Adrenal gland (tissue), 12 donors: ENCODE measurements around the gene EFNA4. TPM values are rescaled to one million over a fixed set of nuclear protein-coding genes. Genes with fewer than 3 reads are reported as not detected.
"Not testable (repeated sequence)": the region's sequence is repeated elsewhere in the genome, so short reads cannot be mapped to it uniquely, and the experiment has no call there.

Experiments used
- DNase-seq, 7 donors: peaks; one replicate each; pipeline ENCODE4 v3.0.0-alpha.2; 2019 to 2020
- H3K27ac ChIP-seq, 5 donors: fragments of 200-600 bp; sonication (generic) in 4 of 5; 1 replicate in 3 of 5; 2 replicates in 2 of 5; pipeline versions ENCODE4 v1.5.1 to v1.8.0; 2016 to 2020; ENCODE audit warnings: mild to moderate bottlenecking in 1 of 5
- H3K27me3 ChIP-seq: fragments of 200-600 bp; 2 replicates; pipeline ENCODE4 v1.8.0; 2021
- H3K36me3 ChIP-seq, 2 donors: fragments of 200-600 bp; replicated peaks in 1 of 2; 1 replicate in 1 of 2; 2 replicates in 1 of 2; pipeline versions ENCODE4 v1.5.1 to v1.8.0; 2018 to 2022
- H3K4me1 ChIP-seq, 2 donors: fragments of 200-600 bp; replicated peaks in 1 of 2; 1 replicate in 1 of 2; 2 replicates in 1 of 2; pipeline versions ENCODE4 v1.5.1 to v1.8.0; 2018 to 2021
- H3K4me3 ChIP-seq, 4 donors: fragments of 200-600 bp; sonication (generic) in 3 of 4; one replicate each; pipeline ENCODE4 v1.5.1; 2016 to 2018
- H3K9me3 ChIP-seq, 3 donors: fragments of 200-600 bp; sonication (generic) in 1 of 3; replicated peaks in 1 of 3; 1 replicate in 2 of 3; 2 replicates in 1 of 3; pipeline versions ENCODE4 v1.5.1 to v1.8.0; 2016 to 2021
- POLR2A ChIP-seq, 2 donors: fragments of 450-650 bp; IDR thresholded peaks; one replicate each; pipeline ENCODE4 v1.6.1; 2017; ENCODE audit warnings: antibody characterized with exemption in 2 of 2, mild to moderate bottlenecking in 2 of 2, moderate library complexity in 1 of 2
- WGBS, 4 donors: extraction: QIAGEN DNeasy Blood & Tissue Kit in 2 of 4; methylation state at CpG; one replicate each; pipeline versions ENCODE4 v1.1.5 to v1.1.7; 2013 to 2017; 5-methylcytosine and 5-hydroxymethylcytosine counted together
- intact Hi-C, 2 donors: fragments of 100-400 bp; cut with DNase I; formaldehyde crosslinking; loops; one replicate each; pipeline versions ENCODE4 v1.14.1 to v1.15.0; 2022 to 2023
- polyA plus RNA-seq, 3 donors: library from polyadenylated mRNA; stranded (reverse); fragments of 200-250 nt in 2 of 3; fragments of 350-450 nt in 1 of 3; fragmentation: Illumina TruSeq in 1 of 3; extraction: RNeasy Lipid Tissue Mini Kit (QIAGEN cat#74804) in 1 of 3; gene quantifications; one replicate each; pipeline ENCODE4 v1.2.3, GENCODE V29; 2013 to 2014
- total RNA-seq, 9 donors: library from RNA; depleted of rRNA in 4 of 9; stranded (reverse); fragments of >200 nt in 4 of 9; fragments of 120-200 nt in 1 of 9; fragmentation: NEBNext Ultra II Directional in 1 of 9; extraction: Animal tissue kit (Norgen Biotek cat#: 25700) in 1 of 9; gene quantifications; one replicate each; pipeline versions ENCODE4 v1.1.0 to v1.2.4, GENCODE V29; 2013 to 2023
- TF ChIP-seq, protein P1 (sequence below), 6 experiments: fragments of 450-650 bp in 4 of 6; fragments of 200-600 bp in 2 of 6; sonication (generic) in 1 of 6; IDR thresholded peaks; 1 replicate in 5 of 6; 2 replicates in 1 of 6; pipeline versions ENCODE4 v1.5.1 to v1.8.0; 2016 to 2021; ENCODE audit warnings: antibody characterized with exemption in 6 of 6, mild to moderate bottlenecking in 2 of 6, moderate library complexity in 1 of 6
- donor health status: healthy with polysubstance abuse.
- donor health status: Bipolar disorder and iron deficiency.
- donor health status: DM: yes; HTN: yes; CAD: no.
- donor health status: DM: no; HTN: no; CAD: no.
- donor health status: DM: no; HTN: no; CAD: no.
- donor health status: DM: yes; HTN: yes; CAD: no.

Gene EFNA4
- total and polyA plus RNA-seq, 12 donors, result 3.5 to 28.7 (median 12.4) TPM

DNA sequence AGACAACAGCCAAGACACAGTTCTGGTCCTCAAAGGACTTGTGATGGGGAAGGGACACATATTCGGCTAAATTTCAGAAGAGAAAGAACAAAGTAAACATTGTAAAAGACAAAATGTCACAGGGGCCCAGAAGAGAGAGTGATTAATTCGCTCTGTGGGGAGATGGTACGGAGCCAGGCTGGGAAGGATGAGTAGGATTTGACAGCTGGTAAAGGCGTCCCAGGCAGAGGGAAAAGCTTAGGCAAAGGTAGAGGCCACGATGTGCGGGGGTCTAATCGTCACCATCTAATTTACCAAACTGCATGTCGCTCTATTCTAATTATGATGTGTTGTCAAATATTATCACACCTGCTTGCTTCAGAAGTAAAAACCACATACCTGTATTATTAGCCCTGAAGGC, 46.8 kb downstream of the EFNA4 start:
- no peak overlapping the region for H3K4me3 ChIP-seq
- TF ChIP-seq, protein P1, sequence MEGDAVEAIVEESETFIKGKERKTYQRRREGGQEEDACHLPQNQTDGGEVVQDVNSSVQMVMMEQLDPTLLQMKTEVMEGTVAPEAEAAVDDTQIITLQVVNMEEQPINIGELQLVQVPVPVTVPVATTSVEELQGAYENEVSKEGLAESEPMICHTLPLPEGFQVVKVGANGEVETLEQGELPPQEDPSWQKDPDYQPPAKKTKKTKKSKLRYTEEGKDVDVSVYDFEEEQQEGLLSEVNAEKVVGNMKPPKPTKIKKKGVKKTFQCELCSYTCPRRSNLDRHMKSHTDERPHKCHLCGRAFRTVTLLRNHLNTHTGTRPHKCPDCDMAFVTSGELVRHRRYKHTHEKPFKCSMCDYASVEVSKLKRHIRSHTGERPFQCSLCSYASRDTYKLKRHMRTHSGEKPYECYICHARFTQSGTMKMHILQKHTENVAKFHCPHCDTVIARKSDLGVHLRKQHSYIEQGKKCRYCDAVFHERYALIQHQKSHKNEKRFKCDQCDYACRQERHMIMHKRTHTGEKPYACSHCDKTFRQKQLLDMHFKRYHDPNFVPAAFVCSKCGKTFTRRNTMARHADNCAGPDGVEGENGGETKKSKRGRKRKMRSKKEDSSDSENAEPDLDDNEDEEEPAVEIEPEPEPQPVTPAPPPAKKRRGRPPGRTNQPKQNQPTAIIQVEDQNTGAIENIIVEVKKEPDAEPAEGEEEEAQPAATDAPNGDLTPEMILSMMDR (IDR thresholded peaks at IDR 0.05), result no peak
- TF ChIP-seq POLR2A (IDR thresholded peaks at IDR 0.05), result no peak
- DNase-seq, result no peak
- 75 to 82% (median 79%) methylated on average over 8 of the region's 8 CpGs for WGBS, 4 donors
- intact Hi-C loops, result no loop called here
- no peaks in the 10 kb centered on the region for H3K4me1 ChIP-seq
- no peak overlapping the region for H3K27ac ChIP-seq
- no peaks in the 10 kb centered on the region for H3K27me3 ChIP-seq
- no peaks in the 10 kb centered on the region for H3K36me3 ChIP-seq
- no peaks in the 10 kb centered on the region for H3K9me3 ChIP-seq

DNA sequence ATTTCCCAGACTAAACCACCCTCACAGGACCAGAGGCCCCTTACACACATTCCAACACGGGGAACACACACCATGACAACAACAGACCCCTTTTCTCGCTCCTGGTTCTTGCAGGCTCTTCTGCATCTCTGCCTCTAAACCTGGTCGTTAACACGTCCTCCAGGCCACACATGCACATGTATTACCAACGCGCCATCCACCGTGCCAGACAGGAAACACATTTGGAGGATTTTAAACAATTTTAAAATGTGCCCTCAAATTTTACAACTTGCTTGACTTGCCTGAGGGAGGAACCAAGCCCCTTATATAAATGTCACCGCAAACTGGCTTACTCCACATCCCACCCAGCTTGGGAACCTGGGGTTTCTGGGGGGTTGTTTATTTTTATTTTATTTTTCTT, 47.3 kb downstream of the EFNA4 start:
- no peaks in the 10 kb centered on the region for H3K27me3 ChIP-seq
- H3K9me3 ChIP-seq, result no peaks in the 10 kb centered on the region
- no peak for TF ChIP-seq POLR2A (IDR thresholded peaks at IDR 0.05)
- TF ChIP-seq, protein P1 (IDR thresholded peaks at IDR 0.05), result no peak
- no peaks in the 10 kb centered on the region for H3K36me3 ChIP-seq
- H3K4me3 ChIP-seq, result no peak overlapping the region
- no peak for DNase-seq
- 72 to 75% (median 74%) methylated on average over 8 of the region's 8 CpGs for WGBS, 4 donors
- intact Hi-C loops, result no loop called here
- no peak overlapping the region for H3K27ac ChIP-seq
- no peaks in the 10 kb centered on the region for H3K4me1 ChIP-seq

DNA sequence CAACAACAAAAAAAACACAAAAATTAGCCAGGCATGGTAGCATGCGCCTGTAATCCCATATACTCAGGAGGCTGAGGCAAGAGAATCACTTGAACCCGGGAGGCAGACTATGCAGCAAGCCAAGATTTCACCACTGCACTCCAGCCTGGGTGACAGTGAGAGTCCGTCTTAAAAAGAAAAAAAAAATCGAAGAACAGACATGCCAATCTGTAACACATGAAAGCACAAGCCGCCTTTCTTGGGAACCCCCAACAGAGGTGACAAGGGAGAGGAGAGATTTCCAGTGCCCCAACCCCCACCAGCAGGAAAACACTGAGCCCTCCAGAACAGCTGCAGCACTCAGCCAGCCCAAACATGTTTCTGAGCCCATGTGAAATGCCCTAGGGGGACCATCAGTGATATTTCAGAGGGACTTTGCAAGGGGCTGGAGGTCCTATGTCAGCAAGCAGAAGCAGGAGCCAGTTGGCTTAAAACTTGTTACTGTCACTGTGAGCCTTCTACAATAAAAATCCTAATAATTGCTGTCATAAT, 50.0 kb downstream of the EFNA4 start:
- intact Hi-C loops, result no loop called here
- TF ChIP-seq POLR2A (IDR thresholded peaks at IDR 0.05), result no peak

DNA sequence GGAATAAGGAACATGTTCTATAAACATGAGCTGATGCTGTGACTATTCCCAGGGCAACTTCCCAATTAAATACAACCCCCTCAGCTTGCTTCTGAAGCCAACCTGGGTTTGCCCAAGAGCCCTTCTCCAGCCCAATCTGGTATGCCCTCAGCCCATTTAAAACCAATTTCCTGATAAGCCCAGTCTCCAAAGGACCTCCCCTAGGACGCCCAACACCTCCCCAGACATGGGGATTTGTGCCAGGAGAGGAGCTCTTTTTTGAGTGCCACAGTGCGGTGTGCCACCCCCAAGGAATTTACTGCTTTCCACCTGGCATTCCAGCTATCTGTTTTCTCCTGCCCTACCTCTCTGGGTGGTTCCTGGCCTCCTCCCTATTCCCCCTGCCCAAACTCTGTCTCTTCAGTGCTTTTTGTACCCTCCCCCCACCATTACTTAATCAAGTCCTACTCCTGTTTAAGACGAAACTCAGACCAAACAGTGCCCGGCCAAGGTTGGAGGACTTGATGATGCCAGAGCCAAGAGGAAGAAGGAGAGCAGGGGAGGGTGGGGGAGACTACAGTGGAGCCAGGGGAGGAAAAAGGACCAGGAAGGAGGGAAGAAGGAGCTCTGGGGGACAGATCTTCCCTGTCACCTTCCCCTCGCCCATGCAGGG, 52.7 kb downstream of the EFNA4 start:
- H3K4me3 ChIP-seq, result no peak overlapping the region
- H3K36me3 ChIP-seq, result no peaks in the 10 kb centered on the region
- H3K4me1 ChIP-seq, result no peaks in the 10 kb centered on the region
- TF ChIP-seq POLR2A (IDR thresholded peaks at IDR 0.05), result no peak
- TF ChIP-seq, protein P1 (IDR thresholded peaks at IDR 0.05), result no peak
- DNase-seq, result no peak
- intact Hi-C loops, result no loop called here
- no peak overlapping the region for H3K27ac ChIP-seq
- H3K9me3 ChIP-seq, result no peaks in the 10 kb centered on the region
- no peaks in the 10 kb centered on the region for H3K27me3 ChIP-seq
- WGBS, 4 donors, result 56 to 70% (median 61%) methylated on average over 5 of the region's 5 CpGs

More for the DNA sequence above, 50.0 kb downstream of the EFNA4 start:
- 60 to 67% (median 64%) methylated on average over 5 of the region's 5 CpGs for WGBS, 4 donors
- Histone ChIP-seq H3K36me3 (no peaks in the 10 kb centered on the region), H3K4me1 (no peaks in the 10 kb centered on the region), H3K27me3 (no peaks in the 10 kb centered on the region), H3K27ac (no peak overlapping the region), H3K4me3 (no peak overlapping the region), H3K9me3 (no peaks in the 10 kb centered on the region)
- DNase-seq, result no peak

DNA sequence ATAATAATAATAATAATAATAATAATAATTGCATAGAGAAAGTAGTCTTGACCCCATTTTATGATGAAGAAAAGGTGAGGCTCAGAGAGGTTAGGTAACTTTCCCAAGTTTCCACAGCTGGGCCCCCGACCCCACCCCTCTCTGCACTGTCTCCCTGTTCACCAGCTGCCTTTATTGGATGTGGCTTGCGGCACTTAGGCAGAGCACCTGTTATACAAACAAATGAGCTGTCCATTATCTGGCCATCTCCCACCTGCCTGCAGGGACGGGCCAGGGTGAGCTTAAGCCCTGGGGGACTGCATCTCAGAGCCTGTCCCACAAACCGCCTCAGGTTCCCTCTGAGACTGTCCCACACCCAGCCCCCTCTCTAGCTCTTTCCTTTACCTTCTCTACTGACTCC, 54.1 kb downstream of the EFNA4 start:
- intact Hi-C loops, result no loop called here
- no peak overlapping the region for H3K27ac ChIP-seq
- no peaks in the 10 kb centered on the region for H3K4me1 ChIP-seq
- H3K36me3 ChIP-seq, result no peaks in the 10 kb centered on the region
- 66 to 81% (median 67%) methylated on average over 4 of the region's 4 CpGs for WGBS, 4 donors
- no peaks in the 10 kb centered on the region for H3K9me3 ChIP-seq
- no peak for DNase-seq
- no peaks in the 10 kb centered on the region for H3K27me3 ChIP-seq
- H3K4me3 ChIP-seq, result no peak overlapping the region
- no peak for TF ChIP-seq POLR2A (IDR thresholded peaks at IDR 0.05)
- TF ChIP-seq, protein P1 (IDR thresholded peaks at IDR 0.05), result no peak

DNA sequence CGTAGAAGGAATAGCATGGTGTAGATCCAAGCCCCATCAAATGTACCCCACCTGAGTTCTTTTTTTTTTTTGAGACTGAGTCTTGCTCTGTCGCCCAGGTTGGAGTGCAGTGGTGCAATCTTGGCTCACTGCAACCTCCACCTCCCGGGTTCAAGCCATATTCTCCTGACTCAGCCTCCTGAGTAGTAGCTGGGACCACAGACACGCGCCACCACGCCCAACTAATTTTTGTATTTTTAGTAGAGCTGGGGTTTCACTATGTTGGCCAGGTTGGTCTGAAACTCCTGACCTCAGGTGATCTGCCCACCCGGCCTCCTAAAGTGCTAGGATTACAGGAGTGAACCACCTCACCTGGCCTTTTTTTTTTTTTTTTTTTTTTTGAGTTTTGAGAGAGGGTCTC, 54.5 kb downstream of the EFNA4 start:
- H3K9me3 ChIP-seq, H3K4me1 ChIP-seq, H3K27me3 ChIP-seq, intact Hi-C loops, H3K4me3 ChIP-seq, DNase-seq, H3K36me3 ChIP-seq, H3K27ac ChIP-seq: not testable (repeated sequence)
- WGBS, 4 donors, result 83 to 90% (median 87%) methylated on average over 7 of the region's 7 CpGs
